Activated naive CD8-positive, alpha-beta T cell treated with anti-CD3 and anti-CD28 coated beads, Interleukin-2, amount 10 ng/mL, durations not matched to agents 7 days and 5 days (primary cell): ENCODE measurements around the gene FBXO9. TPM values are rescaled to one million over a fixed set of nuclear protein-coding genes. Genes with fewer than 3 reads are reported as not detected.
A peak's percentile ranks its signal among the peaks of the same experiment; 100 is the strongest.

Experiments used
- ATAC-seq: fragments of 150-1000 bp; cut with Tn5 transposase; one replicate; pipeline ENCODE4 v1.10.0; 2021; ENCODE audit warnings: low read depth, moderate library complexity
- POLR2A ChIA-PET: fragments of 350-600 bp; sonication (Branson Sonifier 250); formaldehyde crosslinking; loops from one replicate; lab custom pipeline; 2021; ENCODE audit warnings: antibody characterized with exemption; lab: Charles Lee
- DNase-seq: peaks from one replicate; pipeline ENCODE4 v3.0.0; 2021
- H3K27ac Mint-ChIP-seq: one replicate; pipeline ENCODE4 v1.8.0; 2022; ENCODE audit warnings: mild to moderate bottlenecking, mixed read lengths
- H3K27me3 Mint-ChIP-seq: one replicate; pipeline ENCODE4 v1.8.0; 2022; ENCODE audit warnings: mild to moderate bottlenecking, moderate library complexity, mixed read lengths
- H3K36me3 Mint-ChIP-seq: one replicate; pipeline ENCODE4 v1.8.0; 2021; ENCODE audit warnings: mild to moderate bottlenecking, mixed read lengths
- H3K4me1 Mint-ChIP-seq: one replicate; pipeline ENCODE4 v1.8.0; 2021; ENCODE audit warnings: mixed read lengths
- H3K4me3 Mint-ChIP-seq: one replicate; pipeline ENCODE4 v1.8.0; 2022; ENCODE audit warnings: mild to moderate bottlenecking, moderate library complexity, mixed read lengths
- H3K9me3 Mint-ChIP-seq: one replicate; pipeline ENCODE4 v1.8.0; 2021; ENCODE audit warnings: mixed read lengths
- total RNA-seq, 2 experiments: library from RNA; stranded (reverse); gene quantifications; one replicate each; pipeline ENCODE4 v1.2.3, GENCODE V29; 2021

FBXO9 gene
- 10 to 100 TPM; 70.3 to 74.7 TPM for total RNA-seq

GRCh38 chr6:53065266-53066076 lies at the start of gene FBXO9:
TSS of gene FBXO9 (plus strand) at chr6:53065404. CDS start at chr6:53065790, 386 bp downstream.
- peak; percentile 68 for ATAC-seq

GRCh38 chr6:53015486-53015885 lies 49.7 kb upstream of the FBXO9 start:
- Mint-ChIP-seq H3K27ac (no peak overlapping the region), H3K36me3 (peaks cover 14% of the 10 kb centered on the region), H3K27me3 (no peaks in the 10 kb centered on the region), H3K4me3 (no peak overlapping the region), H3K4me1 (peaks cover 2% of the 10 kb centered on the region), H3K9me3 (no peaks in the 10 kb centered on the region)
- DNase-seq (no peak), ATAC-seq (no peak)
- POLR2A ChIA-PET = no interaction called here

More at GRCh38 chr6:53065266-53066076, at the start of gene FBXO9:
- no peaks in the 10 kb centered on the region for H3K9me3 Mint-ChIP-seq
- peak; percentile 88 for DNase-seq
- peaks cover 28% of the 10 kb centered on the region for H3K4me1 Mint-ChIP-seq
- peak within 1 kb of the TSS; percentile 97 for H3K27ac Mint-ChIP-seq
- H3K36me3 Mint-ChIP-seq = peaks cover 1% of the 10 kb centered on the region
- POLR2A ChIA-PET = interaction anchor here (0.7 to 2.7 kb wide), 8 partner anchors 12 to 728 kb away, joined by 3 to 11 read pairs (median 3); partner anchors contain the start of gene GSTA4
- H3K27me3 Mint-ChIP-seq = no peaks in the 10 kb centered on the region
- H3K4me3 Mint-ChIP-seq = peak within 1 kb of the TSS; percentile 97

DNA sequence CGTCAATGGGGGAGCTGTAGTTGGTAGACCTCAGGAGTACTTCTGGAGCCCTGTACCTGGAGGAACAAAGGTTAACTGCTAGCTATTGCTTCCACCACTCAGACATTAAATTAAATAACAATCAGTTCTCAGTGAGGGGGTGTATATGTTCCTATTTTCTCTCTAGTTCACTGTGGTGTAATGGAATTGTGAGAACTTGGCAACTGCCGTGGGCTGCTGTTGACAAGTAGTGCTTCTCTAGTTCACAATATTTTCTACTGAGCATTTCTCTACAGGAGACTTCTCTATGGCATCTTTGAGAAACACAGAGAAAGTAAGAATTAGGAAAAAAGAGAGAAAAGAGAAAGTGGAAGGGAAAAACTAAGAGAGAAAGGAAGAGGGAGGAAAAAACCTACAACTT lies 46.8 kb upstream of the FBXO9 start:
- no peak overlapping the region for H3K4me3 Mint-ChIP-seq

DNA sequence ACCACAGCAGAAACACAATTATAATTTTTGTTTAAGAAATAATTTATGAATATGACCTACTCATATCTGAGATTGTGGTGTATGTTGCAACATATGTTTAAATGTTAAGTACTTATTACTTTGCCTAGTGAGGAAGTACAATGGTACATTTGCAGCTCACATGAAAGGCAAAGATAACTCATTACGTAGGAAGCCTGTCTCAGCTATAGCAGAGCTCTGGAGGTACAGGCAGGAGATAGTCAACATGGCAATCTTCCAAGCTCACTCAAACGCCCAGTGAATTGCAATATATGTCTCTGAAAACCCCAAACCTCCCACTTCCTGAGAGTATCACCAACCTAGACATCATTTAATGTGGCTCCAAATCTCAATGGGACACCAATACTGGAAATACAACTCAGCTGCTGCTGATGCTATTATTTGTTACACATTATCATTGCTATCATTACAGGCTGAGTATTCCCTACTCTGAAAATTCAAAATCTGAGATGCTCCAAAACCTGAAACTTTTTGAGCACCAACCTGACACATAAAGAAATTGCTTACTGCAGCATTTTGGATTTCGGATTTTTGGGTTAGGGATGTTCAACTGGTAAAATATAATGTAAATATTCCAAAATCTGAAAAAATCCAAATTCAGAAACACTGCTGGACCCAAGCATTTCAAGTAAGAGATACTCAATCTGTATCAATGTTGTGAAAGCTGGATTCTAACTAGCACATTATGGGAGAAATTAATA lies 45.0 kb upstream of the FBXO9 start:
- H3K4me3 Mint-ChIP-seq = no peak overlapping the region
- peaks cover 19% of the 10 kb centered on the region for H3K36me3 Mint-ChIP-seq
- POLR2A ChIA-PET = no interaction called here
- no peak for ATAC-seq
- no peak overlapping the region for H3K27ac Mint-ChIP-seq
- peaks cover 2% of the 10 kb centered on the region for H3K9me3 Mint-ChIP-seq
- no peak for DNase-seq
- no peaks in the 10 kb centered on the region for H3K27me3 Mint-ChIP-seq
- peaks cover 5% of the 10 kb centered on the region for H3K4me1 Mint-ChIP-seq

More for the DNA sequence above, 46.8 kb upstream of the FBXO9 start:
- POLR2A ChIA-PET = no interaction called here
- no peaks in the 10 kb centered on the region for H3K27me3 Mint-ChIP-seq
- no peak for DNase-seq
- H3K27ac Mint-ChIP-seq = no peak overlapping the region
- no peak for ATAC-seq
- peaks cover 16% of the 10 kb centered on the region for H3K36me3 Mint-ChIP-seq
- H3K4me1 Mint-ChIP-seq = peaks cover 2% of the 10 kb centered on the region
- H3K9me3 Mint-ChIP-seq = peaks cover 2% of the 10 kb centered on the region

- Mint-ChIP-seq H3K4me3 (no peak overlapping the region), H3K27me3 (no peaks in the 10 kb centered on the region), H3K9me3 (peaks cover 2% of the 10 kb centered on the region), H3K36me3 (peaks cover 8% of the 10 kb centered on the region), H3K27ac (no peak overlapping the region), H3K4me1 (peaks cover 5% of the 10 kb centered on the region)
- DNase-seq (no peak), ATAC-seq (no peak)
- POLR2A ChIA-PET = no interaction called here
Measured at GRCh38 chr6:53023323-53023722, 41.9 kb upstream of the FBXO9 start.

DNA sequence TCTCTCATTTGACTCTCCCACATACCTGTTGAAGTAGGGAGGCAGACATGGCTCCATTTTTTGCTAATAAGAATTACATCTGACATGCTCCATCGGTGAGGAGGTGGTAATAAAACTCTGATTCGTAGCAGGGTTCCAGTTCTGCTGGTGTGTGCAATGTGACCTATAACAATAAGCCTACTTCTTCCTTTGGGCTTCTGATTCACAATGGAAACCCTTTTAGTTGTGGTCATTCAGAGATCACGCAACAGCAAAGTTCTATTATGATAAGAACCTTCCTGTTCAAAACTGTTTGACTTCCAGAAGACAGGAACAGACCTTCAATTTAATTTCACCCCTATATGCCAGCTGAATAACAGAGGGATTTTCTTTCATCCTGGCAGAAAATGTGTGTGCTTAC lies 38.7 kb upstream of the FBXO9 start:
- Mint-ChIP-seq H3K9me3 (no peaks in the 10 kb centered on the region), H3K27ac (no peak overlapping the region), H3K4me3 (no peak overlapping the region), H3K27me3 (no peaks in the 10 kb centered on the region), H3K4me1 (peaks cover 3% of the 10 kb centered on the region), H3K36me3 (peaks cover 7% of the 10 kb centered on the region)
- DNase-seq (no peak), ATAC-seq (no peak)
- POLR2A ChIA-PET = no interaction called here

DNA sequence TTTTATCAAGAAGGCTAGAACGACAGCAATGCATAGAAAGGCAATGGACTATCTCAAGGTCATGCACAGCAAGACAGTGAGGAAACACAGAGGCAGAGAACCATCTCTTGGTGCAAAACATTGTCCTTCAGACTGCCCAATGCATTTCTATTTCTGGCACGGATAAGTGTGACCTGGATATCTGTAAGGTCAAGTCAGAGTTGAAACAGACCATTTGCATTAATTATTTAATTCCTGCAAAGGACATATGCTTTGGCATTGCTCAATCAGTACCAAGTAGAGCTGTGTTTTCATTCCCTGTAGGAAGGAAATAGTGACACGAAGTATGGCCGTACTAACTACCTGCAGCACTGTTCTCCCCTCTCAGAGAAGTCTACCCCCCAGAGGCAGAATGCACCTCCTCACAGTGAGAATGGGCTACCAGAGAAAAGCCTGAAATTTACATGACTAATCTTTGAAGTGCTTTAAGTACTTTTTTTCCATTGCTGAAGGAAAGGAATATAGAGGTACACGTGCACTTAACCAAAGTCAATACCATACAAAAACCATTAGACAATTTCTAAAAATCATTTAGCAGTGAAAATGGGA lies 38.0 kb upstream of the FBXO9 start:
- no peaks in the 10 kb centered on the region for H3K9me3 Mint-ChIP-seq
- POLR2A ChIA-PET = no interaction called here
- H3K27ac Mint-ChIP-seq = no peak overlapping the region
- no peaks in the 10 kb centered on the region for H3K27me3 Mint-ChIP-seq
- peaks cover 3% of the 10 kb centered on the region for H3K4me1 Mint-ChIP-seq
- no peak overlapping the region for H3K4me3 Mint-ChIP-seq
- H3K36me3 Mint-ChIP-seq = peaks cover 7% of the 10 kb centered on the region
- DNase-seq (no peak), ATAC-seq (no peak)

DNA sequence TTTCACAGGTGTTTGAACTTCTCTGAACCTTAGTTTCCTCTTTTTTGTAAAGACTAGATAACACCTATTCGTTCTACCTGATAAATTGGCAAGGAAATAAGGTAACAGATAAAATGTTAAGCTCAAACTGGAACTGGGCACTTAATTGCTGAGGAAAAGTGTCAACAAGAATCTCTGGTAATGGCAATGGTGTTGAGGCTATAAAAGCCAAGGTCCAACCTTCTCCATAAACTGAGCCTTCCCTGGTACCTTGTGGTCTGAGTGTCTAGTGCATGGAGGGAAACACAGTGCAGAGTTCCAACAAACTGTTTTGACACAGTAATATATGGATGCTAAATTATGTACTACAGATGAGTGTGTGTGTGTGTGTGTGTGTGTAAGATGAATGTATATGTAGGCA lies 36.7 kb upstream of the FBXO9 start:
- DNase-seq (no peak), ATAC-seq (no peak)
- Mint-ChIP-seq H3K27me3 (no peaks in the 10 kb centered on the region), H3K4me1 (peaks cover 3% of the 10 kb centered on the region), H3K9me3 (no peaks in the 10 kb centered on the region), H3K4me3 (no peak overlapping the region), H3K36me3 (peaks cover 10% of the 10 kb centered on the region), H3K27ac (no peak overlapping the region)
- POLR2A ChIA-PET = no interaction called here

DNA sequence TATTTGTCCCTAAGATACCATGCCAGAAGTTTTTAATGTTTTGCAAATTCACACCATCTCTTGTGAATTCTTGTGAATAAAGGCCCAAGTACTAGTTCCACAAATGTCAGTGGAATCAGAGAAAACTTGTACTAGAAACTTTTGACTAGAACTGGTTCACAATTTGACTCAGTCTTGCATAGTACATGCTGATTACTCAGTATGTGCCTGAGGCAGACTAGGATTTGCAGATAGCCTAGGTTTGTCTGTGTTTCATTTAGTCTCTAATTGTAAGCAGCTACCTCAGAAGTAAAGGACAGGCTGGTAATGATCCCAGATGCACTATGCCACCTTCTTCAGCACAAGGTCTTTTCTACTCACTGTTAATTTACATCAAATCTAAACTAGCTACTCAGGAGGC lies 35.9 kb upstream of the FBXO9 start:
- Mint-ChIP-seq H3K27me3 (no peaks in the 10 kb centered on the region), H3K9me3 (no peaks in the 10 kb centered on the region), H3K27ac (no peak overlapping the region), H3K4me1 (no peaks in the 10 kb centered on the region), H3K36me3 (peaks cover 10% of the 10 kb centered on the region), H3K4me3 (no peak overlapping the region)
- ATAC-seq (no peak), DNase-seq (no peak)
- POLR2A ChIA-PET = no interaction called here

GRCh38 chr6:53029761-53030160 lies 35.4 kb upstream of the FBXO9 start:
- Mint-ChIP-seq H3K27ac (no peak overlapping the region), H3K4me3 (no peak overlapping the region), H3K4me1 (no peaks in the 10 kb centered on the region), H3K27me3 (no peaks in the 10 kb centered on the region), H3K36me3 (peaks cover 10% of the 10 kb centered on the region), H3K9me3 (no peaks in the 10 kb centered on the region)
- no peak for DNase-seq
- ATAC-seq = no peak
- POLR2A ChIA-PET = no interaction called here

DNA sequence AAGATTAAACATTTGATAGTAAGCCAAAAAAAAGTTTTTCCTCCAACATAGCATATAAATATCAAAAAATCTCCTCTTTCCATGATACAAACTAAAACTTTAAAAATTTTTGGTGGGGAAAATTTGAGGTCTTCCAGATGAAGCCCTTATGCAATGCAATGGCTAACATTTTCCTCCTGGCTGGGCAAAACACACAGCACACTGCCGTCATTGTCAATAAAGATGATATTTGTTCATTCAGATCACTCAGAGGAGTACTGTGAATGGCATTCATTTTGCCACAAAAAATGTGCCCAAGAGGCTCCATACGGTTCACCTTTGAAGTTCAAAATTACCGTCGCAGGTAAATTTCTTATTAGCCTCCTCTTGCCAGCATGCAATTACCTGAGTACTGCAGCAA lies 33.9 kb upstream of the FBXO9 start:
- ATAC-seq (no peak), DNase-seq (no peak)
- POLR2A ChIA-PET = no interaction called here
- Mint-ChIP-seq H3K4me1 (no peaks in the 10 kb centered on the region), H3K36me3 (peaks cover 6% of the 10 kb centered on the region), H3K27me3 (no peaks in the 10 kb centered on the region), H3K27ac (no peak overlapping the region), H3K9me3 (no peaks in the 10 kb centered on the region), H3K4me3 (no peak overlapping the region)

GRCh38 chr6:53032849-53033248 lies 32.4 kb upstream of the FBXO9 start:
- Mint-ChIP-seq H3K36me3 (peaks cover 10% of the 10 kb centered on the region), H3K4me1 (no peaks in the 10 kb centered on the region), H3K9me3 (no peaks in the 10 kb centered on the region), H3K27me3 (no peaks in the 10 kb centered on the region), H3K27ac (no peak overlapping the region), H3K4me3 (no peak overlapping the region)
- no peak for DNase-seq
- no peak for ATAC-seq
- POLR2A ChIA-PET = no interaction called here

DNA sequence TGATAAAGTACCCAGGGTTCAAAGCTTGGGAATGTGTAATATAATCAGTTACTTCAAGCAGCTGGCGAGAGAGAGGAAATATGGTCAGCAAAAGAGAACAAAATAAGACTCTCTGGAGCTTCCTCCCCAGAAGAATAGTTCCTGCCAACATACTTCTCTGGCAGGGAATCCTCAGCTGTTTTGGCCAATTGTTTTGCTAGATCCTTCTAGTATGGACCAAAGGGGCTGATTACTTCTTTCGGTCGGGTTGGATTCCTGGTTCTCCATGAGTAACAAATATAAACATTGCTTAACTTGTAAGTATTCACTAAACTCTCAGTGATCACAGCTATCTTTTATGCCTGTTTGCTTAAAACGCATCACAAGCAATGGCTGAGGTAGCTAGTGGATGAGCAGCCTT lies 31.4 kb upstream of the FBXO9 start:
- H3K27me3 Mint-ChIP-seq = no peaks in the 10 kb centered on the region
- H3K36me3 Mint-ChIP-seq = peaks cover 10% of the 10 kb centered on the region
- H3K9me3 Mint-ChIP-seq = no peaks in the 10 kb centered on the region
- DNase-seq (no peak), ATAC-seq (no peak)
- POLR2A ChIA-PET = no interaction called here
- H3K4me1 Mint-ChIP-seq = no peaks in the 10 kb centered on the region
- no peak overlapping the region for H3K27ac Mint-ChIP-seq
- no peak overlapping the region for H3K4me3 Mint-ChIP-seq
